Cardiac muscle cell (in vitro differentiated cells and primary cell): ENCODE results near the gene SLC7A7. TPM values are rescaled to one million over a fixed set of nuclear protein-coding genes. Genes with fewer than 3 reads are reported as not detected.
"Not testable (repeated sequence)": the region's sequence is repeated elsewhere in the genome, so short reads cannot be mapped to it uniquely, and the experiment has no call there.

Experiments
- DNase-seq, 2 donors: peaks; one replicate each; pipeline versions ENCODE4 v3.0.0 to v3.0.0-alpha.2; 2010 to 2017; ENCODE audit warnings: low read depth in 1 of 2, low spot score in 1 of 2
- H3K27ac ChIP-seq: fragments of 200-600 bp; sonication (generic); 2 replicates; pipeline ENCODE4 v1.5.1; 2016
- H3K27me3 ChIP-seq: fragments of 200-600 bp; sonication (generic); 2 replicates; pipeline ENCODE4 v1.6.0; 2016; ENCODE audit warnings: control low read depth
- H3K36me3 ChIP-seq: fragments of 200-600 bp; sonication (generic); 2 replicates; pipeline ENCODE4 v1.5.1; 2016; ENCODE audit warnings: control low read depth
- H3K4me1 ChIP-seq: fragments of 200-600 bp; sonication (generic); 2 replicates; pipeline ENCODE4 v1.8.1; 2017; ENCODE audit warnings: low read depth, mild to moderate bottlenecking, mixed run types
- H3K4me3 ChIP-seq: fragments of 200-600 bp; sonication (generic); 2 replicates; pipeline ENCODE4 v1.5.1; 2016; ENCODE audit warnings: mild to moderate bottlenecking
- H3K9me3 ChIP-seq: fragments of 200-600 bp; sonication (generic); 2 replicates; pipeline ENCODE4 v1.5.1; 2017; ENCODE audit warnings: low read depth, mild to moderate bottlenecking, control low read depth
- CTCF ChIP-seq: IDR thresholded peaks from 2 replicates; pipeline ENCODE4 v1.5.1; 2012; ENCODE audit warnings: low read depth, mild to moderate bottlenecking, low read length
- polyA plus RNA-seq: library from polyadenylated mRNA; unstranded; fragments of >200 nt; fragmentation: Nextera tagmentation; extraction: Ambion mirVana; gene quantifications from 2 replicates; pipeline ENCODE4 v1.2.1, GENCODE V29; 2016
- total RNA-seq: library from RNA; depleted of rRNA; stranded (reverse); fragments of >200 nt; gene quantifications from 2 replicates; pipeline ENCODE4 v1.2.3, GENCODE V29; 2016

The SLC7A7 gene
- total and polyA plus RNA-seq, 2 experiments from 2014 or later = 1.9 to 2.3 TPM

GRCh38 chr14:22798528-22798927 lies 16.7 kb downstream of the SLC7A7 start:
- no peak for TF ChIP-seq CTCF
- peak in 1 of 2 donors; percentile 22 for DNase-seq
- Histone ChIP-seq H3K36me3 (no peaks in the 10 kb centered on the region), H3K9me3 (no peaks in the 10 kb centered on the region), H3K4me3 (no peak overlapping the region), H3K4me1 (peaks cover 3% of the 10 kb centered on the region), H3K27ac (no peak overlapping the region), H3K27me3 (no peaks in the 10 kb centered on the region)

- TF ChIP-seq CTCF = no peak
- no peak for DNase-seq
- no peak overlapping the region for H3K4me3 ChIP-seq
These were observed 18.0 kb downstream of the SLC7A7 start for GRCh38 chr14:22797017-22797917.

GRCh38 chr14:22796087-22796707 lies 19.0 kb downstream of the SLC7A7 start:
- H3K9me3 ChIP-seq = no peaks in the 10 kb centered on the region
- no peak overlapping the region for H3K4me3 ChIP-seq
- H3K36me3 ChIP-seq = no peaks in the 10 kb centered on the region
- no peaks in the 10 kb centered on the region for H3K27me3 ChIP-seq
- no peak for TF ChIP-seq CTCF
- H3K27ac ChIP-seq = no peak overlapping the region
- DNase-seq = no peak
- H3K4me1 ChIP-seq = peaks cover 3% of the 10 kb centered on the region

More at GRCh38 chr14:22797017-22797917, 18.0 kb downstream of the SLC7A7 start:
- H3K36me3 ChIP-seq = no peaks in the 10 kb centered on the region
- no peaks in the 10 kb centered on the region for H3K27me3 ChIP-seq
- no peaks in the 10 kb centered on the region for H3K9me3 ChIP-seq
- peaks cover 3% of the 10 kb centered on the region for H3K4me1 ChIP-seq
- H3K27ac ChIP-seq = no peak overlapping the region

- TF ChIP-seq CTCF = no peak
- H3K4me1 ChIP-seq = peaks cover 3% of the 10 kb centered on the region
- DNase-seq = no peak
- H3K27me3 ChIP-seq = no peaks in the 10 kb centered on the region
- no peaks in the 10 kb centered on the region for H3K9me3 ChIP-seq
- no peak overlapping the region for H3K27ac ChIP-seq
- H3K36me3 ChIP-seq = no peaks in the 10 kb centered on the region
- no peak overlapping the region for H3K4me3 ChIP-seq
These were observed 20.7 kb downstream of the SLC7A7 start for GRCh38 chr14:22794551-22794951.

GRCh38 chr14:22793976-22794375 lies 21.3 kb downstream of the SLC7A7 start:
- no peak overlapping the region for H3K27ac ChIP-seq
- peaks cover 3% of the 10 kb centered on the region for H3K4me1 ChIP-seq
- no peak overlapping the region for H3K4me3 ChIP-seq
- no peaks in the 10 kb centered on the region for H3K9me3 ChIP-seq
- no peaks in the 10 kb centered on the region for H3K27me3 ChIP-seq
- no peak for DNase-seq
- H3K36me3 ChIP-seq = no peaks in the 10 kb centered on the region
- no peak for TF ChIP-seq CTCF

GRCh38 chr14:22793550-22793949 lies 21.7 kb downstream of the SLC7A7 start:
- H3K9me3 ChIP-seq, H3K27ac ChIP-seq, H3K4me1 ChIP-seq, DNase-seq, H3K27me3 ChIP-seq, H3K36me3 ChIP-seq, H3K4me3 ChIP-seq: not testable (repeated sequence)
